Measurements from ENCODE around the gene EYA2.

The EYA2 gene

DNA sequence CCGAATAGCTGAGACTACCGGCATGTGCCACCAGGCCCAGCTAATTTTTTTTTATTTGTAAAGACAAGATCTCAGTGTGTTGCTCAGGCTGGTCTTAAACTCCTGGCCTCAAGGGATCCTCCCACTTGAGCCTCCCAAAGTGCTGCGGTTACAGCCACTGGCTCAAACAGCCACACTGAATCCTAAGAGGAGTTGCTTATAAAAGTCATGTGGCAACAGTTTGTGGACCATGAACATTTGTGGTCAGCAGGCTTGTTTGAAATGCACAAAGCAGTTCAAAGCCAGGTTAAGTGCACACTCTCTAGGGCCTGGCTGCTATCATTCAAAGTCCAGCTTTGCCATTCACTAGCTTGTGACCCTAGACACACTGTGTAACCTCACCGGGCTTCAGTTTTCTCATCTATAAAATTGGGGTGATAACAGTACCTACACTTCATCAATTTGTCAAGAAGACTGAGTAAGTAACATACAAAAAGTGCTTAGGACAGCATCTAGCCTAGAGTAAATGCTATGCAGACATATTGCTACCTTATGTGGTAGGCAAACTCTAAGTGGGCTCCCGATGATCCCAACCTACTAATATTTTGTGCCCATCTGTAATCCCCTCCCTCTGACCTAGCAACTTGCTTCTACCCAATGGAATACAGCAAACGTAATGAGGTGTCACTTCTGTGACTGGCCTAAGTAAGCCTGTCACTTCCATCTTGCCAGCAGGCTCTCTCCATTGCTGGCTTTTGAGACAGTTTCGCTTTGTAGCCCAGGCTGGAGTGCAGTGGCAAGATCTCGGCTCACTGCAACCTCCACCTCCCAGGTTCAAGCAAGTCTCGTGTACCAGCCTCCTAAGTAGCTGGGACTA, 338.9 kb downstream of the EYA2 start:
- DNase-seq (ENCODE audit: low read depth): peak; percentile 11
- TF ChIP-seq, protein P1, sequence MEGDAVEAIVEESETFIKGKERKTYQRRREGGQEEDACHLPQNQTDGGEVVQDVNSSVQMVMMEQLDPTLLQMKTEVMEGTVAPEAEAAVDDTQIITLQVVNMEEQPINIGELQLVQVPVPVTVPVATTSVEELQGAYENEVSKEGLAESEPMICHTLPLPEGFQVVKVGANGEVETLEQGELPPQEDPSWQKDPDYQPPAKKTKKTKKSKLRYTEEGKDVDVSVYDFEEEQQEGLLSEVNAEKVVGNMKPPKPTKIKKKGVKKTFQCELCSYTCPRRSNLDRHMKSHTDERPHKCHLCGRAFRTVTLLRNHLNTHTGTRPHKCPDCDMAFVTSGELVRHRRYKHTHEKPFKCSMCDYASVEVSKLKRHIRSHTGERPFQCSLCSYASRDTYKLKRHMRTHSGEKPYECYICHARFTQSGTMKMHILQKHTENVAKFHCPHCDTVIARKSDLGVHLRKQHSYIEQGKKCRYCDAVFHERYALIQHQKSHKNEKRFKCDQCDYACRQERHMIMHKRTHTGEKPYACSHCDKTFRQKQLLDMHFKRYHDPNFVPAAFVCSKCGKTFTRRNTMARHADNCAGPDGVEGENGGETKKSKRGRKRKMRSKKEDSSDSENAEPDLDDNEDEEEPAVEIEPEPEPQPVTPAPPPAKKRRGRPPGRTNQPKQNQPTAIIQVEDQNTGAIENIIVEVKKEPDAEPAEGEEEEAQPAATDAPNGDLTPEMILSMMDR (IDR thresholded peaks at IDR 0.05; ENCODE audit: control insufficient read depth, insufficient read depth, low read depth, low read length, missing control alignments): no peak

DNA sequence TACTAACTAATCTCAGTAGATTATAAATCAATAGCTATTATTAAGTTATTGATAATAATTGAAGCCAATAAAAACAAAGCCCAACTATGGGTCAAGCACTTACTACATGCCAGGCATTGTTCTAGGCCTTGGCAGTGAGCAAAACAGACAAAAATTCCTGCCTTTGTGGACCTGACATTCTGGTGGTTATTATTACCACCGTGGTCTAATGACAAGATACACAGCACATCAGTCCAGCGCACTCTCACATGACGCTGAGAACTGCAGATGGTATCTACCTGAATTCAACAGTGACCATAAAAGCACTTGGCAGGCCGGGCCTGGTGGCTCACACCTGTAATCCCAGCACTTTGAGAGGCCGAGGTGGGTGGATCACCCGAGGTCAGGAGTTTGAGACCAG, 340.5 kb downstream of the EYA2 start:
- DNase-seq (ENCODE audit: low read depth): no peak
- no peak overlapping the region for H3K4me3 ChIP-seq (ENCODE audit: control insufficient read depth, low read depth, low read length)
- TF ChIP-seq, protein P1 (IDR thresholded peaks at IDR 0.05; ENCODE audit: control insufficient read depth, insufficient read depth, low read depth, low read length, missing control alignments): no peak

More for the DNA sequence above, 338.9 kb downstream of the EYA2 start:
- H3K4me3 ChIP-seq (ENCODE audit: control insufficient read depth, low read depth, low read length): no peak overlapping the region

DNA sequence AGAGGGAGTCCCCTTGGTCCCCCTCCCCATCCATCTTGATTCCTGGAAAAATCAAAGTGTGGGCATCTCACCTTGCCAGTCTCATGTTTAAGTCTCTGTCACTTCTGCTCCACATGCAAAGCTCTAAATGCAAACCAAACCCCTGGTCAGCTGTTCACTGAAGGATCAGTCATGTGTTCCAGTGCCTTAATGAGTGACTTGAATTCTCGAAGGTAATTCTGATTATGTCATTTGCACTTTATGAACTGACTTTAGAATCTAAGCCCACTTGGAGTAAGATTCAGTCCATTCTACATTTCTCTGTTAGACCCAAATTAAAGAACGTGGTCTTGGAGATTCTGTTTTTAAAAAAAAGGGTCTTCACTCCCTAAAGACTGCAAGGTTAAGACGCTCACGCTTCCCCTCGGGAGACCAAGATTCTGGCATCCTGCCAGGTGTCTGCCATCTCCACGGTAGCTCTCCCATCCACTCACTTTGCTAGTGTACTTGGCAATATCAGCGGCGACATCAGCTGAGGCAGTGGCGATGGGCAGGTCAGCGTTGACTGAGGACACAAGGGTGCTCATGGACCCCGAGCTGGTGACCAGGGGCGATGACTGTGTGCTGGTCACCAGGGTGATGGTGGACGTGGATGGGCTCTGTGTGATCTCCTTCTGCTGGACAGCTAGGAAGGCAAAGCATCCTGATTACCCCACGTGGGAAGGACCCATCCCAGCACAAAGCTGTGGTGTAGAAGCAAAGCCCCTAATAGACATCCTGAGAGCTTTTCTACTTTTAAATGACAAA, 341.4 kb downstream of the EYA2 start:
- H3K4me3 ChIP-seq (ENCODE audit: control insufficient read depth, low read depth, low read length): no peak overlapping the region
- no peak for DNase-seq (ENCODE audit: low read depth)
- TF ChIP-seq, protein P1 (IDR thresholded peaks at IDR 0.05; ENCODE audit: control insufficient read depth, insufficient read depth, low read depth, low read length, missing control alignments): no peak

DNA sequence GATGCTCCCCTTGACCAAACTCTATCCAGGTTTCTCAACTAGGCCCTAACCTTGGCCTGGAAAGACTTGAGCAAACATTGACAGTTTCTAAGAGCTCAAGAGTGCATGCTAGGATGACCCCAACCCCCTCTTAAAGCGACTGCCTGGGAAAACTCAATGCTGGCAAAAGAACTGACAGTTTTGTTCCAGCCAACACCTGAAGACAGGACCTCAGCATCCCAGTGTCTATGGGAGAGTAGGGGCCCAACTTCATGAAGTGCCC, 341.9 kb downstream of the EYA2 start:
- H3K4me3 ChIP-seq (ENCODE audit: control insufficient read depth, low read depth, low read length): no peak overlapping the region
- TF ChIP-seq, protein P1 (IDR thresholded peaks at IDR 0.05; ENCODE audit: control insufficient read depth, insufficient read depth, low read depth, low read length, missing control alignments): no peak
- no peak for DNase-seq (ENCODE audit: low read depth)

DNA sequence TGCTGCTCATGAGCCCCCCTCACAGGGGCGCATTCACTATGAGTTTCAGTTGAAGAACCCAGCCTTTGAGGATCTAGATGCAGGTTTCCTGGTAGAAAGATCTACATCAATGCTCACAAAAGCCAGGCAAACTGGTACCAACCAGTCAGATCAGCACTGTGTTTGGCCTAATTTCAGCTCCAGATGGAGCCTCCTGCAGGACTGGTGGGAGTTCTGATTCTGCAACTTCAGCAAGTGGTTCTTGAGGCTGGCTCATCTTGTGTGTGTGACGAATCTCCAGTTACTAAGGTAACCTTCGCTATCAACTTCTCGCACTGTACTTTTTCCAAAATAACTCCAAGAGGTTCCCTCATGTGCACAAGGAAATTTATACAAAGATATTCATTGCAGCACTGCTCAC, 343.1 kb downstream of the EYA2 start:
- DNase-seq (ENCODE audit: low read depth): no peak
- H3K4me3 ChIP-seq (ENCODE audit: control insufficient read depth, low read depth, low read length): no peak overlapping the region
- TF ChIP-seq, protein P1 (IDR thresholded peaks at IDR 0.05; ENCODE audit: control insufficient read depth, insufficient read depth, low read depth, low read length, missing control alignments): no peak
